HepG2 (cell line): ENCODE results near the gene ARHGDIA. TPM values are rescaled to one million over a fixed set of nuclear protein-coding genes. Genes with fewer than 3 reads are reported as not detected.
A peak's percentile ranks its signal among the peaks of the same experiment; 100 is the strongest.

ENCODE experiments used
- AKAP8 ChIP-seq: sonication (generic); formaldehyde crosslinking; IDR thresholded peaks from 2 replicates; pipeline ENCODE4 v1.5.1; 2020; ENCODE audit warnings: mild to moderate bottlenecking, missing genetic modification reagents
- ARID2 ChIP-seq: sonication (generic); formaldehyde crosslinking; IDR thresholded peaks from 2 replicates; pipeline ENCODE4 v1.8.1; 2022; ENCODE audit warnings: mild to moderate bottlenecking, missing genetic modification reagents, borderline replicate concordance
- GTF3A ChIP-seq: sonication (generic); formaldehyde crosslinking; conservative IDR thresholded peaks from 2 replicates; pipeline ENCODE4 v1.4.0; 2020; ENCODE audit warnings: mild to moderate bottlenecking, missing genetic modification reagents
- HOXA7 ChIP-seq: sonication (generic); formaldehyde crosslinking; IDR thresholded peaks from 2 replicates; pipeline ENCODE4 v1.8.1; 2022; ENCODE audit warnings: mild to moderate bottlenecking, missing genetic modification reagents, moderate library complexity
- KDM5A ChIP-seq: fragments of 200-600 bp; sonication (generic); IDR thresholded peaks from 2 replicates; pipeline ENCODE4 v1.7.0; 2018; ENCODE audit warnings: antibody characterized with exemption, mild to moderate bottlenecking, low read length, borderline replicate concordance
- MEF2D ChIP-seq: sonication (generic); formaldehyde crosslinking; IDR thresholded peaks from 2 replicates; pipeline ENCODE4 v1.5.1; 2020; ENCODE audit warnings: mild to moderate bottlenecking, missing genetic modification reagents
- NONO ChIP-seq, 2 experiments: fragments of 450-650 bp in 1 of 2; sonication (generic) in 1 of 2; formaldehyde crosslinking in 1 of 2; IDR thresholded peaks in 1 of 2; conservative IDR thresholded peaks in 1 of 2; 2 replicates each; pipeline versions ENCODE4 v1.6.1 to v1.8.0; 2017 to 2022; ENCODE audit warnings: mild to moderate bottlenecking in 1 of 2, missing genetic modification reagents in 1 of 2, moderate library complexity in 1 of 2
- ZNF143 ChIP-seq: sonication (generic); formaldehyde crosslinking; IDR thresholded peaks from 2 replicates; pipeline ENCODE4 v1.4.0; 2020; ENCODE audit warnings: missing genetic modification reagents
- ZNF234 ChIP-seq: sonication (generic); formaldehyde crosslinking; conservative IDR thresholded peaks from 2 replicates; pipeline ENCODE4 v1.5.1; 2020; ENCODE audit warnings: mild to moderate bottlenecking, missing genetic modification reagents
- ZNF768 ChIP-seq: sonication (generic); formaldehyde crosslinking; IDR thresholded peaks from 2 replicates; pipeline ENCODE4 v1.4.0; 2020; ENCODE audit warnings: missing genetic modification reagents
- ZNF781 ChIP-seq: sonication (generic); formaldehyde crosslinking; IDR thresholded peaks from 2 replicates; pipeline ENCODE4 v1.5.1; 2020; ENCODE audit warnings: borderline replicate concordance, mild to moderate bottlenecking, missing genetic modification reagents; ENCODE audit errors: not compliant biosample characterization
- polyA plus RNA-seq, 8 experiments: library from polyadenylated mRNA; depleted of rRNA in 3 of 8; stranded (reverse) in 7 of 8; unstranded in 1 of 8; fragments of >200 nt; fragmentation: Illumina TruSeq in 4 of 8; extraction: Trizol in 4 of 8; gene quantifications; 2 replicates each; pipeline versions ENCODE4 v1.2.1 to v1.2.3, GENCODE V29; 2011 to 2016; ENCODE audit warnings: low read depth in 4 of 8, missing spikeins in 1 of 8, mixed read lengths in 1 of 8; ENCODE audit not compliant: insufficient read depth in 1 of 8
- total RNA-seq, 5 experiments: library from RNA; depleted of rRNA; stranded (reverse); fragments of >200 nt; fragmentation: Illumina TruSeq; extraction: Trizol; gene quantifications; 2 replicates each; pipeline ENCODE4 v1.2.3, GENCODE V29; 2016; ENCODE audit warnings: low read depth in 1 of 5
- TF ChIP-seq, protein P1 (sequence below): sonication (generic); formaldehyde crosslinking; IDR thresholded peaks from 2 replicates; pipeline ENCODE4 v1.4.0; 2020; ENCODE audit warnings: missing genetic modification reagents, borderline replicate concordance
- TF ChIP-seq, protein P2 (sequence below): sonication (generic); formaldehyde crosslinking; IDR thresholded peaks from 2 replicates; pipeline ENCODE4 v1.4.0; 2020; ENCODE audit warnings: missing genetic modification reagents, borderline replicate concordance
- TF ChIP-seq, protein P3 (sequence below): sonication (generic); formaldehyde crosslinking; IDR thresholded peaks from 2 replicates; pipeline ENCODE4 v1.4.0; 2020; ENCODE audit warnings: missing genetic modification reagents
- TF ChIP-seq, protein P4 (sequence below): sonication (generic); formaldehyde crosslinking; IDR thresholded peaks from 2 replicates; pipeline ENCODE4 v1.4.0; 2020; ENCODE audit warnings: missing genetic modification reagents, mild to moderate bottlenecking, borderline replicate concordance

The ARHGDIA gene
- total and polyA plus RNA-seq, 2 of the 13 experiments (the other 11 are each of a cell fraction or from before 2014, with no cell fraction given), result 40.0 to 64.0 TPM

DNA sequence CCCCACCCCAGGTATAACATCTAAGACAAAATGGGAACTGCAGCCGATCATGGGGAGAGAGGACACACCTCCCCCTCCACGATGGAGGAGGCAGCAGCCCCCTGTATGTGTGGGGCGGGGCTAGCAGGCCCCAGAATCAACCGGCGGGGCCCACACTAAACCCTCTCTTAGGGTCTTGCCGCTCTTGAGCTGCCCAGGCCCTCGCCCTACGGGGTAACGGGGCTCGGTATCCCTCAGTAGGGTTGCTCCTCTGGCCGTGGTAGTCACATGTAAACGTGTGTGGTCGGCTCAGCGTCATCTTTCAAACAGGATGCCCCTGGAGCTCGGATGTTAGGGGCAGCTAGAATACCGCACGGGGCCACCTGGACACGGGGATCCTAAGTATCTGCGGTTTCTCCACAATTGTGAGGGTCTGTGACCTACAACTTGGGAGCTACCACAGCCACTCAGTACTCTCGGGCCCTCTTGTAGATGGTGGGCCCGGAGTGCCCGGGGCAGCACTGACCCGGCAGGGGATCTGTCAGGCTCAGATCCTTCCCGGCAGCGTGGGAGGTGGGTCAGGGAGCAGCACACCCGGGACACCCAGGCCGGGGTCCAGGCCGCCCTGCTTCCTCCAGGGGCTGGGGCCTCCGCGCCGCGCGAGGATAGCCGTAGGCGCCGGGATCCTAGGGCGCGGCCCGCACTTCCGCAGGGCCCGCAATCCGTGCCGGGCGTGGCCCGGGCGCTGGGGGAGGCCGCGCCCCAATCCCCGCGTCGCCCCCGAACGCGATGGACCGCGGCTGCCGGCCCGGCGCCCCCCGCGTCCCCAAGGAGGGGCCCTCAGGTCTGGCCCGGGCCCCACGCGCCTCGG is 781 bp downstream of the ARHGDIA start (continued):
- TF ChIP-seq, protein P1, sequence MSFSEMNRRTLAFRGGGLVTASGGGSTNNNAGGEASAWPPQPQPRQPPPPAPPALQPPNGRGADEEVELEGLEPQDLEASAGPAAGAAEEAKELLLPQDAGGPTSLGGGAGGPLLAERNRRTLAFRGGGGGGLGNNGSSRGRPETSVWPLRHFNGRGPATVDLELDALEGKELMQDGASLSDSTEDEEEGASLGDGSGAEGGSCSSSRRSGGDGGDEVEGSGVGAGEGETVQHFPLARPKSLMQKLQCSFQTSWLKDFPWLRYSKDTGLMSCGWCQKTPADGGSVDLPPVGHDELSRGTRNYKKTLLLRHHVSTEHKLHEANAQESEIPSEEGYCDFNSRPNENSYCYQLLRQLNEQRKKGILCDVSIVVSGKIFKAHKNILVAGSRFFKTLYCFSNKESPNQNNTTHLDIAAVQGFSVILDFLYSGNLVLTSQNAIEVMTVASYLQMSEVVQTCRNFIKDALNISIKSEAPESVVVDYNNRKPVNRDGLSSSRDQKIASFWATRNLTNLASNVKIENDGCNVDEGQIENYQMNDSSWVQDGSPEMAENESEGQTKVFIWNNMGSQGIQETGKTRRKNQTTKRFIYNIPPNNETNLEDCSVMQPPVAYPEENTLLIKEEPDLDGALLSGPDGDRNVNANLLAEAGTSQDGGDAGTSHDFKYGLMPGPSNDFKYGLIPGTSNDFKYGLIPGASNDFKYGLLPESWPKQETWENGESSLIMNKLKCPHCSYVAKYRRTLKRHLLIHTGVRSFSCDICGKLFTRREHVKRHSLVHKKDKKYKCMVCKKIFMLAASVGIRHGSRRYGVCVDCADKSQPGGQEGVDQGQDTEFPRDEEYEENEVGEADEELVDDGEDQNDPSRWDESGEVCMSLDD (CRISPR knock-in tag), result peak; percentile 14; the same call in 1 of the 2 replicates
- TF ChIP-seq, protein P2, sequence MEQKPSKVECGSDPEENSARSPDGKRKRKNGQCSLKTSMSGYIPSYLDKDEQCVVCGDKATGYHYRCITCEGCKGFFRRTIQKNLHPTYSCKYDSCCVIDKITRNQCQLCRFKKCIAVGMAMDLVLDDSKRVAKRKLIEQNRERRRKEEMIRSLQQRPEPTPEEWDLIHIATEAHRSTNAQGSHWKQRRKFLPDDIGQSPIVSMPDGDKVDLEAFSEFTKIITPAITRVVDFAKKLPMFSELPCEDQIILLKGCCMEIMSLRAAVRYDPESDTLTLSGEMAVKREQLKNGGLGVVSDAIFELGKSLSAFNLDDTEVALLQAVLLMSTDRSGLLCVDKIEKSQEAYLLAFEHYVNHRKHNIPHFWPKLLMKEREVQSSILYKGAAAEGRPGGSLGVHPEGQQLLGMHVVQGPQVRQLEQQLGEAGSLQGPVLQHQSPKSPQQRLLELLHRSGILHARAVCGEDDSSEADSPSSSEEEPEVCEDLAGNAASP (CRISPR knock-in tag), result peak; percentile 5; the same call in 1 of the 2 replicates
- TF ChIP-seq ZNF143 (CRISPR knock-in tag), result no peak
- no peak for TF ChIP-seq ARID2 (CRISPR knock-in tag)
- TF ChIP-seq HOXA7 (CRISPR knock-in tag), result no peak
- TF ChIP-seq ZNF768, result peak; percentile 38; the same call in 1 of the 2 replicates
- TF ChIP-seq AKAP8, result peak; percentile 93; the same call in 1 of the 2 replicates
- 0 out of 2 replicates have a peak, but pooled peaks have one; percentile 40 for TF ChIP-seq MEF2D (CRISPR knock-in tag)
- no peak for TF ChIP-seq NONO (IDR thresholded peaks at IDR 0.05)
- TF ChIP-seq NONO (CRISPR knock-in tag; conservative IDR thresholded peaks at IDR 0.05), result peak; percentile 54; the same call in 1 of the 2 replicates
- 0 out of 2 replicates have a peak, but pooled peaks have one; percentile 29 for TF ChIP-seq GTF3A (CRISPR knock-in tag)
- TF ChIP-seq, protein P3, sequence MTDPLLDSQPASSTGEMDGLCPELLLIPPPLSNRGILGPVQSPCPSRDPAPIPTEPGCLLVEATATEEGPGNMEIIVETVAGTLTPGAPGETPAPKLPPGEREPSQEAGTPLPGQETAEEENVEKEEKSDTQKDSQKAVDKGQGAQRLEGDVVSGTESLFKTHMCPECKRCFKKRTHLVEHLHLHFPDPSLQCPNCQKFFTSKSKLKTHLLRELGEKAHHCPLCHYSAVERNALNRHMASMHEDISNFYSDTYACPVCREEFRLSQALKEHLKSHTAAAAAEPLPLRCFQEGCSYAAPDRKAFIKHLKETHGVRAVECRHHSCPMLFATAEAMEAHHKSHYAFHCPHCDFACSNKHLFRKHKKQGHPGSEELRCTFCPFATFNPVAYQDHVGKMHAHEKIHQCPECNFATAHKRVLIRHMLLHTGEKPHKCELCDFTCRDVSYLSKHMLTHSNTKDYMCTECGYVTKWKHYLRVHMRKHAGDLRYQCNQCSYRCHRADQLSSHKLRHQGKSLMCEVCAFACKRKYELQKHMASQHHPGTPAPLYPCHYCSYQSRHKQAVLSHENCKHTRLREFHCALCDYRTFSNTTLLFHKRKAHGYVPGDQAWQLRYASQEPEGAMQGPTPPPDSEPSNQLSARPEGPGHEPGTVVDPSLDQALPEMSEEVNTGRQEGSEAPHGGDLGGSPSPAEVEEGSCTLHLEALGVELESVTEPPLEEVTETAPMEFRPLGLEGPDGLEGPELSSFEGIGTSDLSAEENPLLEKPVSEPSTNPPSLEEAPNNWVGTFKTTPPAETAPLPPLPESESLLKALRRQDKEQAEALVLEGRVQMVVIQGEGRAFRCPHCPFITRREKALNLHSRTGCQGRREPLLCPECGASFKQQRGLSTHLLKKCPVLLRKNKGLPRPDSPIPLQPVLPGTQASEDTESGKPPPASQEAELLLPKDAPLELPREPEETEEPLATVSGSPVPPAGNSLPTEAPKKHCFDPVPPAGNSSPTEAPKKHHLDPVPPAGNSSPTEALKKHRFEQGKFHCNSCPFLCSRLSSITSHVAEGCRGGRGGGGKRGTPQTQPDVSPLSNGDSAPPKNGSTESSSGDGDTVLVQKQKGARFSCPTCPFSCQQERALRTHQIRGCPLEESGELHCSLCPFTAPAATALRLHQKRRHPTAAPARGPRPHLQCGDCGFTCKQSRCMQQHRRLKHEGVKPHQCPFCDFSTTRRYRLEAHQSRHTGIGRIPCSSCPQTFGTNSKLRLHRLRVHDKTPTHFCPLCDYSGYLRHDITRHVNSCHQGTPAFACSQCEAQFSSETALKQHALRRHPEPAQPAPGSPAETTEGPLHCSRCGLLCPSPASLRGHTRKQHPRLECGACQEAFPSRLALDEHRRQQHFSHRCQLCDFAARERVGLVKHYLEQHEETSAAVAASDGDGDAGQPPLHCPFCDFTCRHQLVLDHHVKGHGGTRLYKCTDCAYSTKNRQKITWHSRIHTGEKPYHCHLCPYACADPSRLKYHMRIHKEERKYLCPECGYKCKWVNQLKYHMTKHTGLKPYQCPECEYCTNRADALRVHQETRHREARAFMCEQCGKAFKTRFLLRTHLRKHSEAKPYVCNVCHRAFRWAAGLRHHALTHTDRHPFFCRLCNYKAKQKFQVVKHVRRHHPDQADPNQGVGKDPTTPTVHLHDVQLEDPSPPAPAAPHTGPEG (CRISPR knock-in tag), result 0 out of 2 replicates have a peak, but pooled peaks have one; percentile 58
- 0 out of 2 replicates have a peak, but pooled peaks have one; percentile 29 for TF ChIP-seq KDM5A
- TF ChIP-seq ZNF781 (CRISPR knock-in tag), result peak; percentile 17
- TF ChIP-seq, protein P4, sequence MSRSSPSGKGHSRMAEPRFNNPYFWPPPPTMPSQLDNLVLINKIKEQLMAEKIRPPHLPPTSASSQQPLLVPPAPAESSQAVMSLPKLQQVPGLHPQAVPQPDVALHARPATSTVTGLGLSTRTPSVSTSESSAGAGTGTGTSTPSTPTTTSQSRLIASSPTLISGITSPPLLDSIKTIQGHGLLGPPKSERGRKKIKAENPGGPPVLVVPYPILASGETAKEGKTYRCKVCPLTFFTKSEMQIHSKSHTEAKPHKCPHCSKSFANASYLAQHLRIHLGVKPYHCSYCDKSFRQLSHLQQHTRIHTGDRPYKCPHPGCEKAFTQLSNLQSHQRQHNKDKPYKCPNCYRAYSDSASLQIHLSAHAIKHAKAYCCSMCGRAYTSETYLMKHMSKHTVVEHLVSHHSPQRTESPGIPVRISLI (CRISPR knock-in tag), result no peak
- 0 out of 2 replicates have a peak, but pooled peaks have one; percentile 71 for TF ChIP-seq ZNF234 (CRISPR knock-in tag)
